HG03521 (cell line): ENCODE results near the gene SYNDIG1L.

Experiments
- ATAC-seq: cut with Tn5 transposase; IDR thresholded peaks from one replicate; pipeline ENCODE4 v1.9.1; 2021; ENCODE audit warnings: mild to moderate bottlenecking, moderate library complexity; ENCODE audit not compliant: unreplicated experiment

SYNDIG1L gene

DNA sequence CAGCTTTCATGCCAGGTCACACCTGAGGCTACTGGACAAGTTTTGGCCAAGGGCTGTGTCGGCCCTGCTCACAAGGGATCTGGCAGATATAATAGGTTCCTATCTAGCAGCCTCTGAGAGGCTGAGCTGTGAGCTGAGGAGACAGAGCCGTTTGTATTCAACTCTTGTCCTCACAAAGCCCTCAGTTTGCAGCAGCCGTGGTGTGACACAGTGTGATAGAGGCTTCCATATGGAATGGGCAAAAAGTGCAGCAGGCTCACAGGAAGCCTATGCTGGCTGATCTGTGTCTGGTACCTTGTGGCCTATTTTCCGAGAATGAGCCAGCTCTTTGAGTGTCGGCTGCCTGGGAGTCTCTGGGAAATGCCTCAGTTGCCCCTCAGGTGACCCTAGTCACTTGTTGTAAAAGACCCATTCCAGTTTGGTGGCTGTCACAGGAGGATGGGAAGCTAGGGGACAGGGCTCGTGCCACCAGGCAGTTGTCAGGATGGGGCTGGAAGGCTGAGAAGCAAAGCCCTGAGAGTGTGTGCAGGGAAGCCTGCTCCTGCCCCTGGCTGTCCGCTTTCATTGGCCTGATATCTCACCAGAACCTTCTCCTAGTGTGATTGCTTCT lies 61.6 kb downstream of the SYNDIG1L start:
- ATAC-seq: no peak

DNA sequence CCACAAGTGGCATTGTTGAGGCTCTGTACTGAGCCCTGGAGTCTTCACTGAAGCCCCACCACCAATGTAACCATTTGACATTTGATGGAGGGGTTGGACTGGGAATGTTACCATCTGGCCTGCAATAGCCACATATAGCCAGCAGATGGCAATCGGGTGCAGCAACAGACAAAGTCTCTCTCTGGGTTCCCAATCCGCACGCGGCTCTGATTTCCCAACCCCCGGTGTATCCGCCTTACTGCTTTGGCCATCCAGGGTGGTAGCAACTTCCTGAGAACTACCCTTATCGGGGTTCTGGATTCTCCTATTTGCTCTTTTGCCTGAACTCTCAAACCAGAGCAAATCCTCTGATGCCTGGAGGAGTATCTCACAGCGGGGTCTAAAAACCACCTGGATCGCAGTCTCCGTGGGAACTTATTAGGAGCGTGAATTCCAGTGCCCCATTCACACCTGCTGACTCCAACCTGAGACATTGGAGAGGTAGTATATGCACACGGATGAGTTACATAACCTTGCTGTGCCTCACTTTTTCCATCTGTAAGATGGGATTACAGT lies 63.6 kb downstream of the SYNDIG1L start:
- no peak for ATAC-seq

DNA sequence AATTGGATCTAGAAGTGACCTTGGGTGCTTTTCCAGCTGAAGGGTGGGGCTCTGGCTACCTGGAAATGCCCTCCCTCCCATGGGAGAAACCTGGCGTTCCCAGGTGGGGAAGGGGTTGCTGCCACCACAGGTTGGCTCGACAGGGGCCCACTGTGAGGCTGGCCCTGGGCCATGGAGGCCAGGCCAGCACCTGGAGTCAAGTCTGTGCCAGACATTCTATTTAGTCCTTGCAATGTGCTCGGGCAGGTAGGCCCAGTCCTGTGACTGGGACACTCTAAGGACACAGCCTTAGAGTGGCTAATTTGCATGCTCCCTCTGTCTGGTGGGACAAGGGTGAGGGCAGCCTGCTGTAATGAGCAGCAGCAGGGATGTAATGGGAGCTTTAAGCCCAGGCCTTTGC lies 65.8 kb downstream of the SYNDIG1L start:
- ATAC-seq: no peak

DNA sequence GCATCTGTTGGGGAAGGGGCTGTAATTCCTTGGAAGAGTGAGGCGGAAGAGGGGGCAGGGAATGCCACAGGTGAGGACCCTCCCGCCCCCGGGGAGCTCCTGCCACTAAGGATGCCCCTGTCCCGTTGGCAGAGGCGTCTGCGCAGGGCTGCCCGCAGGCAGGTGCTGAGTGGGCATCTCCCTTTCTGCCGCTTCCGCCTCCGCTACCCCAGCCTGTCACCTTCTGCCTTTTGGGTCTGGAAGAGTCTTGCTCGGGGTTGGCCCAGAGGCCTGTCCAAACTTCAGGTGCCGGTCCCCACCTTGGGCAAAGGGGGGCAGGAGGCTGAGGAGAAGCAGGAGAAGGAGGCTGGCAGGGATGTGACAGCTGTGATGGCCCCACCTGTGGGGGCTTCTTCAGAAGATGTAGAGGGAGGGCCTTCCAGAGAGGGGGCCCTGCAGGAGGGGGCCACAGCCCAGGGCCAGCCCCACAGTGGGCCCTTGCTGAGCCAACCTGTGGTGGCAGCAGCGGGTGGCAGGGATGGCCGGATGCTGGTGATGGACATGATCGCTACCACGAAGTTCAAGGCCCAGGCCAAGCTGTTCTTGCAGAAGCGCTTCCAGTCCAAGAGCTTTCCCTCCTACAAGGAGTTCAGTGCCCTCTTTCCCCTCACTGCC lies 67.7 kb downstream of the SYNDIG1L start:
- no peak for ATAC-seq

DNA sequence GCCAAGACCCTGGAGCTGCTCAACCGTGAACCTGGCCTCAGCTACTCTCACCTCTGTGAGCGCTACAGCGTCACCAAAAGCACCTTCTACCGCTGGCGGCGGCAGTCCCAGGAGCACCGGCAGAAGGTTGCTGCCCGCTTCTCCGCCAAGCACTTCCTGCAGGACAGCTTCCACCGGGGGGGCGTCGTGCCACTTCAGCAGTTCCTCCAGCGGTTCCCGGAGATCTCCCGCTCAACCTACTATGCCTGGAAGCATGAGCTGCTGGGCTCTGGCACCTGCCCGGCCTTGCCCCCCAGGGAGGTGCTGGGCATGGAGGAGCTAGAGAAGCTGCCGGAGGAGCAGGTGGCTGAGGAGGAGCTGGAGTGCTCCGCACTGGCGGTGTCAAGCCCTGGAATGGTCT lies 68.4 kb downstream of the SYNDIG1L start:
- no peak for ATAC-seq

DNA sequence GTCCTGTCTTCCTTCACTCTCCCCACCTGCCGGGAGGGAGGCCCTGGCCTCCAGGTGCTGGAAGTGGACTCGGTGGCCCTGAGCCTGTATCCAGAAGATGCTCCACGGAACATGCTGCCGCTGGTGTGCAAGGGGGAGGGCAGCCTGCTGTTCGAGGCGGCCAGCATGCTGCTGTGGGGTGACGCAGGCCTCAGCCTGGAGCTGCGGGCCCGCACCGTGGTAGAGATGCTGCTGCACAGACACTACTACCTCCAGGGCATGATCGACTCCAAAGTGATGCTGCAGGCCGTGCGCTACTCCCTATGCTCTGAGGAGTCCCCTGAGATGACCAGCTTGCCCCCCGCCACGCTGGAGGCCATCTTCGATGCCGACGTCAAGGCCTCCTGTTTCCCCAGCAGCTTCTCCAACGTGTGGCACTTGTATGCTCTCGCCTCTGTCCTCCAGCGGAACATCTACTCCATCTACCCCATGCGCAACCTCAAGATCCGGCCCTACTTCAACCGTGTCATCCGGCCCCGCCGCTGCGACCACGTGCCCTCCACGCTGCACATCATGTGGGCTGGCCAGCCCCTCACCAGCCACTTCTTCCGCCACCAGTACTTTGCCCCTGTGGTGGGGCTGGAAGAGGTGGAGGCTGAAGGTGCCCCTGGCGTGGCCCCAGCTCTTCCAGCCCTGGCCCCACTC lies 69.0 kb downstream of the SYNDIG1L start:
- no peak for ATAC-seq
